ENCODE results near the gene FKBP11. TPM values are rescaled to one million over a fixed set of nuclear protein-coding genes. Genes with fewer than 3 reads are reported as not detected.

Gene FKBP11
- total RNA-seq, 4 donors from 2014 or later, result 3.0 to 6.8 (median 5.3) TPM

DNA sequence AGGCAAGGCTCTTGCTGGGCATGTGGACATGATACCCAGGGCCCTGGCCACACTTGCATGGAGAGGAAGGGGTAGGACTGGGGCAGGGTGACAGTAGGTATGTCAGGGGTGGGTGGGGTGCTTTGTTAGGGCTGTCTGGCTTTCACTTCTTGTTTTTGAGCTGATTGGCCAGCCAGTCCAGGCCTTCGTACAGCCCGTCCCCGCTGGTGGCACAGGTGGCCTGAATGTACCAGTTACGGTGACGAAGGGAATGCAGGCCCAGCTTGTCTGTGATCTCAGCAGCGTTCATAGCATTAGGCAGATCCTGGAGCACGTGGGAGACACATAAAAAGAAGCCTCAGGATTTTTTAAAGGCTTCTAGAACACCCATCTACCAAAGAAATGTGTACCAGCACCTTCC lies 13.5 kb upstream of the FKBP11 start:
- TF ChIP-seq, protein P1, sequence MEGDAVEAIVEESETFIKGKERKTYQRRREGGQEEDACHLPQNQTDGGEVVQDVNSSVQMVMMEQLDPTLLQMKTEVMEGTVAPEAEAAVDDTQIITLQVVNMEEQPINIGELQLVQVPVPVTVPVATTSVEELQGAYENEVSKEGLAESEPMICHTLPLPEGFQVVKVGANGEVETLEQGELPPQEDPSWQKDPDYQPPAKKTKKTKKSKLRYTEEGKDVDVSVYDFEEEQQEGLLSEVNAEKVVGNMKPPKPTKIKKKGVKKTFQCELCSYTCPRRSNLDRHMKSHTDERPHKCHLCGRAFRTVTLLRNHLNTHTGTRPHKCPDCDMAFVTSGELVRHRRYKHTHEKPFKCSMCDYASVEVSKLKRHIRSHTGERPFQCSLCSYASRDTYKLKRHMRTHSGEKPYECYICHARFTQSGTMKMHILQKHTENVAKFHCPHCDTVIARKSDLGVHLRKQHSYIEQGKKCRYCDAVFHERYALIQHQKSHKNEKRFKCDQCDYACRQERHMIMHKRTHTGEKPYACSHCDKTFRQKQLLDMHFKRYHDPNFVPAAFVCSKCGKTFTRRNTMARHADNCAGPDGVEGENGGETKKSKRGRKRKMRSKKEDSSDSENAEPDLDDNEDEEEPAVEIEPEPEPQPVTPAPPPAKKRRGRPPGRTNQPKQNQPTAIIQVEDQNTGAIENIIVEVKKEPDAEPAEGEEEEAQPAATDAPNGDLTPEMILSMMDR (IDR thresholded peaks at IDR 0.05; ENCODE audit: low read depth), result no peak

DNA sequence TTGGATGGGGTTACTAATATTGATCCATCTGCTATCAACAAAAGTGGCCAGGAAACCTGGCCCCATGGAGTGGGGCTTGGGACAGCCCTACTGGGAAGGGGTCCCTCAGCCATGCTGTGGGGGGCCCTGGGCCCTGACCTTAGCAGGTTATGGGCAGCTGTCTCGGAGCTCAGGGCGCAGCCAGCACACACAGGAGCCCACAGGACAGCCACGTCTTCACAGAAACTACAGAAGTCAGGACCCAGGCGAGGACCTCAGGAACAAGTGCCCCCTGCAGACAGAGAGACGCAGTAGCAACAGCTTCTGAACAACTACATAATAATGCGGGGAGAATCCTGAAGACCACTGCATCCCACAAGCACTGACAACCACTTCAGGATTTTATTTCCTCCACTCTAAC lies 11.9 kb upstream of the FKBP11 start:
- TF ChIP-seq, protein P1 (IDR thresholded peaks at IDR 0.05; ENCODE audit: low read depth), result no peak

DNA sequence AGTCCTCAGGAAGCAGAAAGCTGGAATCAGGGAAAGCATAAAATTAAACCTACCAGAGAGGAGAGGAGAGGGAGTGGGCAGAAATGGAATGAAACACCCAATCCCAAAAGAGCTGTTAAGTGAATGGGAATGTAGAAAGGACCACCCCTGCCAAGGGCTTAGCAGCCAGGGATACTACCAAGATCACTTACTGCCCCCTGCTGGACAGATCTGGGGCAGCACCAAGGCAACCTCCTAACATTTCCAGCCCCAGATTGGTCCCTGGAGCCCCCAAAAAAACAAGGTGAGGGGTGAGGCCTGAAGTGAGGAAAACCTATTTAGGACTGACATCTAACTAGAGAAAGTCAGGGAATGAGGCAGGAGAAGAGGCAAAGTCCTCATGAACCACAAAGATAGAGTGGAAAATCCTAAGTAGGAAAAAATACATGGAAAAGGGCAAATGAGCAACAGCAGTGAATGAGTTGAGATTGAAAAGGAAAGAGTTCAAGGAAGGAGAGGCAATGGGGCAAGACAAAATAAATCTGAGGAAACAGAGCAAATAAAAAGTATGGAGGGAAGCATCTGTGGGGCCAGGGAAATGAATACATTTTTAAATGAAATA lies 11.2 kb upstream of the FKBP11 start:
- TF ChIP-seq, protein P1 (IDR thresholded peaks at IDR 0.05; ENCODE audit: low read depth), result no peak

DNA sequence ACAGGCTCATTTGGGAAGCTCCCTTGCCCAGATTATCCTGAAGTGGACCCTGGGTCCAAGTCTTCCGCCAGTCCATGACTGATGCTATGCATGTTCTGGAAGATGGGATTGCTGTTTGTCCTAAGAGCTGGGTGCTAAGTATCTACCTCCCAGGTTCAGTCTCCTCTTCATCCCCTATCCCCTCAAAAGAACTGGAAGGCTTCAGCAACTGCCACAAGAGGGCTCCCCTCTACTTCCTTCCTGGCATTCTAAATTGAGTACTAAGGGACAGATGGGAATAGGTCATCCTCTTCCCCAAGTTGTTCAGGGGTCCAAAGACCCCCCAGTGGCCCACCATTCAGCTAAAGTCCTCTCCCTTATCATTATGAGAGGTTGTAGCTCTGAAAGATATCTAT lies 9.0 kb upstream of the FKBP11 start:
- TF ChIP-seq, protein P1 (IDR thresholded peaks at IDR 0.05; ENCODE audit: low read depth), result no peak

DNA sequence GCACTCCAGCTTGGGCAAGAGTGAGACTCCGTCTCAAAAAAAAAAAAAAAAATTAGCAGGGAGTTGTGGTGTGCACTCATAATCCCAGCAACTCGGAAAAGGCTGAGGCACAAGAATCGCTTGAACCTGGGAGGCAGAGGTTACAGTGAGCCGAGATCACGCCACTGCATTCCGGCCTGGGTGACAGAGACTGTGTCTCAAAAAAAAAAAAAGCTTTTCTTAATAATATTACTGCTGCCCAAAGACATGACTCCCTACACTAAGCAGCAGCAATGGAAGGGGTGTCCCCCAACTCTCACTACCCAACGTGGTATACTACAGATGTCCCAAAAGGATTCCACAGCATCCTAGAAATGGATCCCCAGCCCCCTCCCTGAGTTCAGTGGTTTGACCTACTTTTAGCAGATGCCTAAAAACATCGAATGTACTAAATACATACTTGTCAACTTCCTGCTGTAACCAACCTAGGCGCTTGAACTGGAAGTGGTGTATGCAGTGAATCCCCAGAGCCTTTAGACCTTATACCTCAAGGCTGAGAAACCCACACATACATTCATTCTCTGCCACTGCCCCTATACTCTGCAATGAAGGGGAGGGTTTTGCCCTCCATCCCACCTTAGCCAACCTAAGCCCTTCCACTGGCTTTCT lies 8.5 kb upstream of the FKBP11 start:
- TF ChIP-seq, protein P1 (IDR thresholded peaks at IDR 0.05; ENCODE audit: low read depth), result no peak

DNA sequence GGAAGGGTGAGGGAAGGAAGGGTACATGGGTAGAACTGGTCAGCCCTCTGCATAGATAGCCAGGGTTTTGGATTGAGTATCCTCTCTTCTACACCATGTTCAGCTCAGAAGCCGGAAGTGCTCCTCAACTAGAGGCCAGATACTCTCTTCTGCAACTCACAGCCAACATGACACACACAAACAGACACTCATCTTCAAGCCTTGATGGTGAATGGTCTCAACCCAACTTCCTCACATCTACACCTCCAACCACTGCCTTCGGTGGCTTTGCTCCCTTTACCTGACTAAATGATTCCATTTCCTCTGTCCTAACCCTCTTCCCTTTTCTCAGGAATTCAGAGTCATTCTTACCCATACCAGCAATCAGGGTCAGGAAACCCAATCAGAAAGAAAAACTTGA lies 7.6 kb upstream of the FKBP11 start:
- TF ChIP-seq, protein P1 (IDR thresholded peaks at IDR 0.05; ENCODE audit: low read depth), result no peak

DNA sequence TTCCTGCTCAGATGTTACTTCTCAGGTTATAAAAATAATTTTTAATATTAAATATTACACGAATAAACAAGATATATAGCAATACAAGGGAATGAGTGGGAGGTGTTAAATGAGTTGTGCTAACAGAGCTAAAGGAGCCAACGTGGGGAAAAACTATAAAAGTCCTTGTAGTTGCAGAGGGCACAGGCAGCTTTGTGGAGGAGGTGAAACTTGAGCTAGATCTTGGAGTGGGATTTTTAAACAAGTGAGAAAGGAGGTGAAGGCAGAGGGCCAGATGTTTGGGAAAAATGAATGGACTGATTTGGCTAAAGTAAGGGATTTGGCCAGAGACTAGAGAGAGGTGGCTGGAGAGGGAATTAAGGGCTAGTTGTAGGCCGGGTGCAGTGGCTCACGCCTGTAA lies 5.2 kb upstream of the FKBP11 start:
- TF ChIP-seq, protein P1 (IDR thresholded peaks at IDR 0.05; ENCODE audit: low read depth), result no peak

All from subcutaneous adipose tissue (tissue), 4 donors.